Suppressor macrophage treated with lipopolysaccharide for 4 hours (primary cell): ENCODE measurements around the gene RAB41.
"Not testable (repeated sequence)": the region's sequence is repeated elsewhere in the genome, so short reads cannot be mapped to it uniquely, and the experiment has no call there.

Source experiments
- DNase-seq: peaks from one replicate; pipeline ENCODE4 v3.0.0-alpha.2; 2020

The RAB41 gene

GRCh38 chrX:70281951-70282350, at the start of gene RAB41:
Gene RAB41 (plus strand): TSS chrX:70282172. CDS start chrX:70282218, 46 bp downstream.
- DNase-seq = no peak

GRCh38 chrX:70234355-70234754, 47.6 kb upstream of the RAB41 start, which contains the start of gene AWAT1:
Gene AWAT1 (plus strand): TSS chrX:70234655. CDS start chrX:70234696, 41 bp downstream.
- DNase-seq = no peak

- no peak for DNase-seq
Measured at GRCh38 chrX:70240751-70241150, 41.2 kb upstream of the RAB41 start.

GRCh38 chrX:70241501-70241900, 40.5 kb upstream of the RAB41 start:
- DNase-seq = no peak

- DNase-seq = not testable (repeated sequence)
Measured at GRCh38 chrX:70243601-70244000, 38.4 kb upstream of the RAB41 start.

- no peak for DNase-seq
Measured at GRCh38 chrX:70244881-70245280, 37.1 kb upstream of the RAB41 start.

GRCh38 chrX:70247252-70247651, 34.7 kb upstream of the RAB41 start:
- no peak for DNase-seq

GRCh38 chrX:70252491-70252890, 29.5 kb upstream of the RAB41 start:
- DNase-seq = no peak

- no peak for DNase-seq
Measured at GRCh38 chrX:70253377-70254062, 28.5 kb upstream of the RAB41 start.

- DNase-seq = no peak
Measured at GRCh38 chrX:70254063-70254400, 27.9 kb upstream of the RAB41 start.

- no peak for DNase-seq
Measured at GRCh38 chrX:70254909-70255308, 27.1 kb upstream of the RAB41 start.

GRCh38 chrX:70255452-70255851, 26.5 kb upstream of the RAB41 start:
- no peak for DNase-seq

- no peak for DNase-seq
Measured at GRCh38 chrX:70257423-70258288, 24.3 kb upstream of the RAB41 start.

- DNase-seq = no peak
Measured at GRCh38 chrX:70260104-70260503, 21.9 kb upstream of the RAB41 start, which contains the start of gene P2RY4. Gene P2RY4 (minus strand): TSS chrX:70260204. CDS start chrX:70259624, 580 bp downstream.

GRCh38 chrX:70262952-70263567, 18.9 kb upstream of the RAB41 start:
- DNase-seq = peak; percentile 1

GRCh38 chrX:70264784-70265183, 17.2 kb upstream of the RAB41 start:
- no peak for DNase-seq

- DNase-seq = no peak
Measured at GRCh38 chrX:70268034-70268433, 13.9 kb upstream of the RAB41 start, which contains the start of gene ARR3. Gene ARR3 (plus strand): TSS chrX:70268334. CDS start chrX:70269386, 1,052 bp downstream.

GRCh38 chrX:70274029-70274428, 7.9 kb upstream of the RAB41 start:
- not testable (repeated sequence) for DNase-seq

GRCh38 chrX:70279081-70279480, 2.9 kb upstream of the RAB41 start:
- DNase-seq = no peak

GRCh38 chrX:70280573-70280972, 1.4 kb upstream of the RAB41 start:
- DNase-seq = no peak

- DNase-seq = no peak
Measured at GRCh38 chrX:70289168-70289792, 7.3 kb downstream of the RAB41 start.

GRCh38 chrX:70289793-70290770, 8.1 kb downstream of the RAB41 start, which contains the start of the genes KIF4A and PDZD11:
Gene KIF4A (plus strand): TSS chrX:70290104. CDS start chrX:70290459, 355 bp downstream.
Gene PDZD11 (minus strand): TSS chrX:70289927. CDS start chrX:70289341, 586 bp downstream.
- DNase-seq = peak; percentile 85
